HepG2 (cell line): Measurements from ENCODE around the gene ARF5. TPM values are rescaled to one million over a fixed set of nuclear protein-coding genes. Genes with fewer than 3 reads are reported as not detected.

Experiments used
- ARID5B ChIP-seq: IDR thresholded peaks from 2 replicates; pipeline ENCODE4 v1.4.0; 2020; ENCODE audit warnings: mild to moderate bottlenecking, missing genetic modification reagents
- CREBL2 ChIP-seq: sonication (generic); formaldehyde crosslinking; IDR thresholded peaks from 2 replicates; pipeline ENCODE4 v1.8.1; 2023; ENCODE audit warnings: missing genetic modification reagents, mild to moderate bottlenecking, borderline replicate concordance
- GABPB1 ChIP-seq: IDR thresholded peaks from 2 replicates; pipeline ENCODE4 v1.6.1; 2016; ENCODE audit warnings: mild to moderate bottlenecking, missing genetic modification reagents, moderate library complexity, missing compliant biosample characterization
- GATA4 ChIP-seq: sonication (generic); IDR thresholded peaks from 2 replicates; pipeline ENCODE4 v1.6.1; 2016; ENCODE audit warnings: antibody characterized with exemption, low read depth, borderline replicate concordance
- HNF4A ChIP-seq: sonication (generic); formaldehyde crosslinking; IDR thresholded peaks from 2 replicates; pipeline ENCODE4 v1.4.0; 2020; ENCODE audit warnings: missing genetic modification reagents
- KDM5A ChIP-seq: fragments of 200-600 bp; sonication (generic); IDR thresholded peaks from 2 replicates; pipeline ENCODE4 v1.7.0; 2018; ENCODE audit warnings: antibody characterized with exemption, mild to moderate bottlenecking, low read length, borderline replicate concordance
- TEF ChIP-seq: sonication (generic); formaldehyde crosslinking; IDR thresholded peaks from 2 replicates; pipeline ENCODE4 v1.5.0; 2020; ENCODE audit warnings: missing genetic modification reagents
- ZFAT ChIP-seq: sonication (generic); formaldehyde crosslinking; conservative IDR thresholded peaks from 2 replicates; pipeline ENCODE4 v1.8.1; 2023; ENCODE audit warnings: missing genetic modification reagents, inconsistent platforms
- ZNF318 ChIP-seq: sonication (generic); formaldehyde crosslinking; IDR thresholded peaks from 2 replicates; pipeline ENCODE4 v1.4.0; 2020; ENCODE audit warnings: mild to moderate bottlenecking, missing genetic modification reagents
- ZNF562 ChIP-seq: sonication (generic); formaldehyde crosslinking; IDR thresholded peaks from 2 replicates; pipeline ENCODE4 v1.8.0; 2022; ENCODE audit warnings: missing genetic modification reagents, borderline replicate concordance
- ZNF740 ChIP-seq: sonication (generic); formaldehyde crosslinking; IDR thresholded peaks from 2 replicates; pipeline ENCODE4 v1.4.0; 2020; ENCODE audit warnings: missing genetic modification reagents
- ZNF777 ChIP-seq: sonication (generic); formaldehyde crosslinking; IDR thresholded peaks from 2 replicates; pipeline ENCODE4 v1.4.0; 2020; ENCODE audit warnings: missing genetic modification reagents
- ZSCAN12 ChIP-seq: sonication (generic); formaldehyde crosslinking; IDR thresholded peaks from 2 replicates; pipeline ENCODE4 v1.9.0; 2021; ENCODE audit warnings: mild to moderate bottlenecking, missing genetic modification reagents
- polyA plus RNA-seq, 8 experiments: library from polyadenylated mRNA; depleted of rRNA in 3 of 8; stranded (reverse) in 7 of 8; unstranded in 1 of 8; fragments of >200 nt; fragmentation: Illumina TruSeq in 4 of 8; extraction: Trizol in 4 of 8; gene quantifications; 2 replicates each; pipeline versions ENCODE4 v1.2.1 to v1.2.3, GENCODE V29; 2011 to 2016; ENCODE audit warnings: low read depth in 4 of 8, missing spikeins in 1 of 8, mixed read lengths in 1 of 8; ENCODE audit not compliant: insufficient read depth in 1 of 8
- total RNA-seq, 5 experiments: library from RNA; depleted of rRNA; stranded (reverse); fragments of >200 nt; fragmentation: Illumina TruSeq; extraction: Trizol; gene quantifications; 2 replicates each; pipeline ENCODE4 v1.2.3, GENCODE V29; 2016; ENCODE audit warnings: low read depth in 1 of 5

The ARF5 gene
- total and polyA plus RNA-seq, 2 of the 13 experiments (the other 11 are each of a cell fraction or from before 2014, with no cell fraction given): 109 to 135 TPM

- TF ChIP-seq KDM5A: peak; percentile 55
- TF ChIP-seq ZFAT (CRISPR knock-in tag): no peak
- no peak for TF ChIP-seq GATA4
- no peak; the same call in none of the 2 replicates for TF ChIP-seq GABPB1
- 0 out of 2 replicates have a peak, but pooled peaks have one; percentile 56 for TF ChIP-seq CREBL2 (CRISPR knock-in tag)
- TF ChIP-seq ZNF740 (CRISPR knock-in tag): no peak
- TF ChIP-seq ZNF562: no peak
- TF ChIP-seq TEF: no peak
- TF ChIP-seq ZNF318 (CRISPR knock-in tag): no peak
- no peak for TF ChIP-seq HNF4A (CRISPR knock-in tag)
- TF ChIP-seq ZSCAN12: no peak
- no peak for TF ChIP-seq ZNF777 (CRISPR knock-in tag)
- 0 out of 2 replicates have a peak, but pooled peaks have one; percentile 22 for TF ChIP-seq ARID5B (CRISPR knock-in tag)
Observed at GRCh38 chr7:127588697-127589482, 679 bp downstream of the ARF5 start (continued).
